MM.1S (cell line): ENCODE data around the gene DCDC2.

Experiments
- DNase-seq: peaks from one replicate; pipeline ENCODE4 v3.0.0-alpha.2; 2015
- H2AFZ ChIP-seq: fragments of 300-600 bp; sonication (generic); 2 replicates; pipeline ENCODE4 v1.6.0; 2016; ENCODE audit warnings: antibody characterized with exemption, low read length
- H3F3A ChIP-seq: fragments of 300-600 bp; sonication (generic); 2 replicates; pipeline ENCODE4 v1.6.1; 2016; ENCODE audit warnings: mild to moderate bottlenecking, antibody characterized with exemption, low read length, moderate library complexity, mixed read lengths; ENCODE audit not compliant: insufficient read depth
- H3K27ac ChIP-seq: fragments of 300-600 bp; sonication (generic); 2 replicates; pipeline ENCODE4 v1.5.1; 2016; ENCODE audit warnings: mild to moderate bottlenecking, low read length
- H3K27me3 ChIP-seq: fragments of 300-600 bp; sonication (generic); replicated peaks from 2 replicates; pipeline ENCODE4 v1.6.0; 2016; ENCODE audit warnings: low read length; ENCODE audit not compliant: insufficient read depth
- H3K36me3 ChIP-seq: fragments of 300-600 bp; sonication (generic); replicated peaks from 2 replicates; pipeline ENCODE4 v1.6.1; 2016; ENCODE audit warnings: mild to moderate bottlenecking, low read length, mixed read lengths; ENCODE audit not compliant: insufficient read depth
- H3K4me1 ChIP-seq: fragments of 300-600 bp; sonication (generic); 2 replicates; pipeline ENCODE4 v1.6.1; 2016; ENCODE audit warnings: low read length, mixed read lengths
- H3K4me2 ChIP-seq: fragments of 300-600 bp; sonication (generic); 2 replicates; pipeline ENCODE4 v1.6.0; 2016; ENCODE audit warnings: low read depth, low read length
- H3K4me3 ChIP-seq: fragments of 300-600 bp; sonication (generic); 2 replicates; pipeline ENCODE4 v1.5.1; 2016; ENCODE audit warnings: low read length, mixed read lengths
- H3K79me2 ChIP-seq: fragments of 300-600 bp; sonication (generic); 2 replicates; pipeline ENCODE4 v1.6.1; 2016; ENCODE audit warnings: mixed run types, low read length, mixed read lengths
- H3K9ac ChIP-seq: fragments of 300-600 bp; sonication (generic); 2 replicates; pipeline ENCODE4 v1.6.1; 2016; ENCODE audit warnings: low read length, mixed read lengths
- H3K9me2 ChIP-seq: fragments of 300-600 bp; sonication (generic); replicated peaks from 2 replicates; pipeline ENCODE4 v1.6.1; 2016; ENCODE audit warnings: mild to moderate bottlenecking, low read length, mixed read lengths; ENCODE audit not compliant: insufficient read depth
- H3K9me3 ChIP-seq: fragments of 300-600 bp; sonication (generic); replicated peaks from 2 replicates; pipeline ENCODE4 v1.6.1; 2016; ENCODE audit warnings: mild to moderate bottlenecking, low read length, mixed read lengths; ENCODE audit not compliant: insufficient read depth
- H4K20me1 ChIP-seq: fragments of 300-600 bp; sonication (generic); 2 replicates; pipeline ENCODE4 v1.6.1; 2016; ENCODE audit warnings: mild to moderate bottlenecking, low read length, moderate library complexity, mixed read lengths; ENCODE audit not compliant: insufficient read depth
- EZH2 ChIP-seq: fragments of 300-600 bp; sonication (generic); optimal IDR thresholded peaks from 2 replicates; pipeline ENCODE3; 2017; ENCODE audit warnings: low read depth, mild to moderate bottlenecking, antibody characterized with exemption, low read length, mixed read lengths
- EZH2phosphoT487 ChIP-seq: fragments of 300-600 bp; sonication (generic); IDR thresholded peaks from 2 replicates; pipeline ENCODE4 v1.6.1; 2018; ENCODE audit warnings: antibody characterized with exemption, low read length
- TF ChIP-seq, protein P1 (sequence below): fragments of 300-600 bp; sonication (generic); IDR thresholded peaks from 2 replicates; pipeline ENCODE4 v1.5.1; 2016; ENCODE audit warnings: antibody characterized with exemption, low read length, mixed read lengths

Gene DCDC2

GRCh38 chr6:24226541-24226940, 131.3 kb downstream of the DCDC2 start:
- Histone ChIP-seq H3K9ac (no peak overlapping the region), H3K27me3 (no peaks in the 10 kb centered on the region), H3F3A (no peaks in the 10 kb centered on the region), H2AFZ (no peak overlapping the region), H3K4me3 (no peak overlapping the region), H4K20me1 (no peaks in the 10 kb centered on the region), H3K4me2 (no peak overlapping the region), H3K36me3 (no peaks in the 10 kb centered on the region), H3K27ac (no peak overlapping the region), H3K9me2 (no peaks in the 10 kb centered on the region), H3K79me2 (no peaks in the 10 kb centered on the region), H3K4me1 (no peaks in the 10 kb centered on the region), H3K9me3 (no peaks in the 10 kb centered on the region)
- DNase-seq = no peak
- TF ChIP-seq, protein P1, sequence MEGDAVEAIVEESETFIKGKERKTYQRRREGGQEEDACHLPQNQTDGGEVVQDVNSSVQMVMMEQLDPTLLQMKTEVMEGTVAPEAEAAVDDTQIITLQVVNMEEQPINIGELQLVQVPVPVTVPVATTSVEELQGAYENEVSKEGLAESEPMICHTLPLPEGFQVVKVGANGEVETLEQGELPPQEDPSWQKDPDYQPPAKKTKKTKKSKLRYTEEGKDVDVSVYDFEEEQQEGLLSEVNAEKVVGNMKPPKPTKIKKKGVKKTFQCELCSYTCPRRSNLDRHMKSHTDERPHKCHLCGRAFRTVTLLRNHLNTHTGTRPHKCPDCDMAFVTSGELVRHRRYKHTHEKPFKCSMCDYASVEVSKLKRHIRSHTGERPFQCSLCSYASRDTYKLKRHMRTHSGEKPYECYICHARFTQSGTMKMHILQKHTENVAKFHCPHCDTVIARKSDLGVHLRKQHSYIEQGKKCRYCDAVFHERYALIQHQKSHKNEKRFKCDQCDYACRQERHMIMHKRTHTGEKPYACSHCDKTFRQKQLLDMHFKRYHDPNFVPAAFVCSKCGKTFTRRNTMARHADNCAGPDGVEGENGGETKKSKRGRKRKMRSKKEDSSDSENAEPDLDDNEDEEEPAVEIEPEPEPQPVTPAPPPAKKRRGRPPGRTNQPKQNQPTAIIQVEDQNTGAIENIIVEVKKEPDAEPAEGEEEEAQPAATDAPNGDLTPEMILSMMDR = no peak
- TF ChIP-seq EZH2phosphoT487 (no peak), EZH2 (no peak)

DNA sequence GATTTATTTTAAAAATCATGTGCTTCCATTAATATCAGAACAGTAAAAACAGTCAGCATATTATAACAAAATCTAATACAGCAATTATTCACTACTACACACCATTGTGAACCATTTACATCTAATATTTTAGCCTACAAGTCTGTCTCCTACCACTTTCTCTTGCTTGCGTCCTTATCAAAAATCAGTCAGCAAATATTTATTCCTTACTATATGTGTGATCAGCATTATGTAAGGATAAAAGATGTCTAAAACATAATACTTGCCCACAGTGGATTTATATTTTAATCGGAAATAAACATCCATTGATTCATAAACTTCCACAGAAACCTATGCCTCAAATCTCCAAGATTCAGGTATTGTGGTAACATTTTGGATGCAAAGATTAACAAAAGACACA, 132.0 kb downstream of the DCDC2 start:
- Histone ChIP-seq H3K9me2 (no peaks in the 10 kb centered on the region), H3K4me1 (no peaks in the 10 kb centered on the region), H2AFZ (no peak overlapping the region), H4K20me1 (no peaks in the 10 kb centered on the region), H3K36me3 (no peaks in the 10 kb centered on the region), H3K4me3 (no peak overlapping the region), H3K9ac (no peak overlapping the region), H3K4me2 (no peak overlapping the region), H3K9me3 (no peaks in the 10 kb centered on the region), H3K27ac (no peak overlapping the region), H3K79me2 (no peaks in the 10 kb centered on the region), H3K27me3 (no peaks in the 10 kb centered on the region), H3F3A (no peaks in the 10 kb centered on the region)
- TF ChIP-seq EZH2 (no peak), EZH2phosphoT487 (no peak)
- TF ChIP-seq, protein P1 = no peak
- no peak for DNase-seq

DNA sequence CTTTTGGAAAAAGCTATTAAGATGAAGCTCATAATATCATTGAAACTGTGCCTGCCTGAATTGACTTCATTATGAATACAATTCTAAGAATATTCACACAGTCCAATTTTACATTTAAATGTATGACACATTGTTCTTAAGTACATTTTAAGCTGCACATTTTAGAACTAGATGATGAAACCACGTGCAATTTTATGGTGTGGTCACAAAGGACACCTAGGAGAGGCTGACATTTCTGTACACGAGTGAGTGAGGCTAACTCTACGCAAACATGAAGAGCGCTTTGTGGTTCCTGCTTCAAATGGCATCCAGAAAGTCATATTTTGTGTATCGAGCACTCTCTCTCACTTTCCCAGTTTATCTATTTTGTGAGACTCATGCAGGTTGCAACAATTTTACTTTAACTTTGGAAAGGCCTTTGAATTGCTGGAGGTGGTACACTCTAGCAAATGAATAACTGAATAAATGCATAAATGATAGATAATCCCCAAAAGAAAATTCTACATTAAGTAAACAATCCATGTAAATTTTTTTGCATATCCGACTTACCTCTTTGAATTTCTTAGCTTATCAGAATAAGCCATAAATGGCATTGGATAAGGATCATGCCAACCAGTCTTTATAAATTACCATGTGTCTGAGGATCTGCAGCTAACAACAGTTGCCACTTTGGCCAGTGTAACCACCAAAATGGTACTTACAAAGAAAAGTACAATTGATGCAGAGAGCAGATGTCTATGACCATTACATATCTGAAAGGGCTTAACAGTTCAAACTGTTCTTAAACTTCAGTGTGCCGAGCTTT, 134.5 kb downstream of the DCDC2 start:
- no peak for TF ChIP-seq EZH2
- Histone ChIP-seq H3K36me3 (no peaks in the 10 kb centered on the region), H3K27me3 (no peaks in the 10 kb centered on the region), H3K9ac (no peak overlapping the region), H3K4me1 (no peaks in the 10 kb centered on the region), H3K4me3 (no peak overlapping the region), H3K4me2 (no peak overlapping the region), H3K79me2 (no peaks in the 10 kb centered on the region), H3F3A (no peaks in the 10 kb centered on the region), H3K9me3 (no peaks in the 10 kb centered on the region), H2AFZ (no peak overlapping the region), H3K9me2 (no peaks in the 10 kb centered on the region), H4K20me1 (no peaks in the 10 kb centered on the region), H3K27ac (no peak overlapping the region)
- DNase-seq = no peak

- Histone ChIP-seq H3K9me3 (no peaks in the 10 kb centered on the region), H2AFZ (no peak overlapping the region), H3K27me3 (no peaks in the 10 kb centered on the region), H3K9me2 (no peaks in the 10 kb centered on the region), H4K20me1 (no peaks in the 10 kb centered on the region), H3K36me3 (no peaks in the 10 kb centered on the region), H3K4me1 (no peaks in the 10 kb centered on the region), H3K79me2 (no peaks in the 10 kb centered on the region), H3F3A (no peaks in the 10 kb centered on the region), H3K4me2 (no peak overlapping the region), H3K4me3 (no peak overlapping the region), H3K27ac (no peak overlapping the region), H3K9ac (no peak overlapping the region)
- DNase-seq = no peak
- TF ChIP-seq, protein P1 = no peak
- no peak for TF ChIP-seq EZH2
- no peak for TF ChIP-seq EZH2phosphoT487
Observed at GRCh38 chr6:24219670-24220069, 138.2 kb downstream of the DCDC2 start.
